SK-N-MC (cell line): ENCODE results near the gene SDK1.

Experiments
- EZH2 ChIP-seq: fragments of 200-600 bp; sonication (generic); IDR thresholded peaks from one replicate; pipeline ENCODE4 v1.6.1; 2017; ENCODE audit warnings: antibody characterized with exemption
- FOXP2 ChIP-seq: optimal IDR thresholded peaks from 2 replicates; pipeline ENCODE3; 2011; ENCODE audit warnings: mild to moderate bottlenecking, moderate library complexity; ENCODE audit not compliant: insufficient read depth; ENCODE audit errors: extremely low read length, control extremely low read depth
- POLR2AphosphoS5 ChIP-seq: IDR thresholded peaks from 2 replicates; pipeline ENCODE4 v1.6.1; 2012; ENCODE audit warnings: mild to moderate bottlenecking, low read depth, low read length, borderline replicate concordance

- TF ChIP-seq EZH2, result no peak
- no peak for TF ChIP-seq POLR2AphosphoS5
- TF ChIP-seq FOXP2, result no peak
These were observed 755.7 kb downstream of the SDK1 start for GRCh38 chr7:4056552-4057288.
